ENCODE measurements around the gene SCN7A. TPM values are rescaled to one million over a fixed set of nuclear protein-coding genes. Genes with fewer than 3 reads are reported as not detected.

The SCN7A gene
- polyA plus RNA-seq, 1 donor (not counting 4 experiments of a cell fraction or from before 2014, with no cell fraction given), result not detected

GRCh38 chr2:166487171-166487570 is 6.9 kb downstream of the SCN7A start:
- Histone ChIP-seq H3K36me3 (ENCODE audit: control insufficient read depth in 2 of 2, extremely low read depth in 1 of 2, insufficient read depth in 2 of 2, low read length in 2 of 2) (no peaks in the 10 kb centered on the region), H3K4me2 (ENCODE audit: control insufficient read depth, extremely low read depth, insufficient read depth, low read depth, low read length) (no peak overlapping the region), H2AFZ (ENCODE audit: control insufficient read depth, low read length) (no peak overlapping the region), H3K9ac (ENCODE audit: control insufficient read depth, extremely low read depth, insufficient read depth, low read length) (no peak overlapping the region), H4K20me1 (ENCODE audit: control insufficient read depth, extremely low read depth, insufficient read depth, low read length) (no peaks in the 10 kb centered on the region), H3K4me3 (ENCODE audit: control insufficient read depth in 2 of 3, extremely low read depth in 1 of 3, insufficient read depth in 2 of 3, low read depth in 1 of 3, low read length in 3 of 3) (no peak overlapping the region), H3K9me1 (ENCODE audit: control insufficient read depth, extremely low read depth, insufficient read depth, low read length) (no peaks in the 10 kb centered on the region), H3K4me1 (ENCODE audit: control insufficient read depth, extremely low read depth, insufficient read depth, low read length) (no peaks in the 10 kb centered on the region), H3K9me3 (ENCODE audit: control insufficient read depth, low read depth, low read length) (no peaks in the 10 kb centered on the region), H3K27me3 (ENCODE audit: control insufficient read depth, extremely low read depth, insufficient read depth, low read length) (no peaks in the 10 kb centered on the region), H3K27ac (ENCODE audit: control insufficient read depth, insufficient read depth, low read length) (no peak overlapping the region), H3K79me2 (ENCODE audit: control insufficient read depth, insufficient read depth, low read length) (no peaks in the 10 kb centered on the region)
- dilution Hi-C loops (cut with MboI; ENCODE audit: extremely low pct_ligation_motif_present, low sequenced_read_pairs), result no loop called here
- no peak for DNase-seq (ENCODE audit: low read depth, low spot score)
- TF ChIP-seq EZH2 (IDR thresholded peaks at IDR 0.05; ENCODE audit: low read length) (no peak), CTCF (optimal IDR thresholded peaks at IDR 0.05 in 1 of 3, IDR thresholded peaks at IDR 0.05 in 1 of 3, conservative IDR thresholded peaks at IDR 0.05 in 1 of 3; ENCODE audit: extremely low read depth in 1 of 3, insufficient read depth in 2 of 3, low read length in 3 of 3) (no peak)
- no peak for FAIRE-seq

GRCh38 chr2:166485558-166486178 is 8.4 kb downstream of the SCN7A start:
- H3K9ac ChIP-seq (ENCODE audit: control insufficient read depth, extremely low read depth, insufficient read depth, low read length), result no peak overlapping the region
- no peak overlapping the region for H2AFZ ChIP-seq (ENCODE audit: control insufficient read depth, low read length)
- H3K27me3 ChIP-seq (ENCODE audit: control insufficient read depth, extremely low read depth, insufficient read depth, low read length), result no peaks in the 10 kb centered on the region
- dilution Hi-C loops (cut with MboI; ENCODE audit: extremely low pct_ligation_motif_present, low sequenced_read_pairs), result no loop called here
- TF ChIP-seq CTCF (optimal IDR thresholded peaks at IDR 0.05 in 1 of 3, IDR thresholded peaks at IDR 0.05 in 1 of 3, conservative IDR thresholded peaks at IDR 0.05 in 1 of 3; ENCODE audit: extremely low read depth in 1 of 3, insufficient read depth in 2 of 3, low read length in 3 of 3) (no peak), EZH2 (IDR thresholded peaks at IDR 0.05; ENCODE audit: low read length) (no peak)
- FAIRE-seq, result no peak
- no peak overlapping the region for H3K27ac ChIP-seq (ENCODE audit: control insufficient read depth, insufficient read depth, low read length)
- H3K4me1 ChIP-seq (ENCODE audit: control insufficient read depth, extremely low read depth, insufficient read depth, low read length), result no peaks in the 10 kb centered on the region
- H3K4me2 ChIP-seq (ENCODE audit: control insufficient read depth, extremely low read depth, insufficient read depth, low read depth, low read length), result no peak overlapping the region
- H3K9me1 ChIP-seq (ENCODE audit: control insufficient read depth, extremely low read depth, insufficient read depth, low read length), result no peaks in the 10 kb centered on the region
- H3K36me3 ChIP-seq (ENCODE audit: control insufficient read depth in 2 of 2, extremely low read depth in 1 of 2, insufficient read depth in 2 of 2, low read length in 2 of 2), result no peaks in the 10 kb centered on the region
- no peaks in the 10 kb centered on the region for H3K9me3 ChIP-seq (ENCODE audit: control insufficient read depth, low read depth, low read length)
- no peak for DNase-seq (ENCODE audit: low read depth, low spot score)
- no peaks in the 10 kb centered on the region for H3K79me2 ChIP-seq (ENCODE audit: control insufficient read depth, insufficient read depth, low read length)
- H4K20me1 ChIP-seq (ENCODE audit: control insufficient read depth, extremely low read depth, insufficient read depth, low read length), result no peaks in the 10 kb centered on the region
- H3K4me3 ChIP-seq (ENCODE audit: control insufficient read depth in 2 of 3, extremely low read depth in 1 of 3, insufficient read depth in 2 of 3, low read depth in 1 of 3, low read length in 3 of 3), result no peak overlapping the region
